K562 (cell line): ENCODE measurements around the gene STK32C.
A peak's percentile ranks its signal among the peaks of the same experiment; 100 is the strongest.

ENCODE experiments used
- FOSL1 ChIP-seq: fragments of 200-800 bp; sonication (Bioruptor generic); conservative IDR thresholded peaks from 2 replicates; pipeline ENCODE4 v1.6.1; 2016; ENCODE audit warnings: missing genetic modification characterization, missing compliant biosample characterization
- HNRNPL ChIP-seq: fragments of 200-400 bp; formaldehyde crosslinking; IDR thresholded peaks from 2 replicates; pipeline ENCODE4 v1.6.1; 2017; ENCODE audit warnings: low read depth, mild to moderate bottlenecking, low read length
- KLF13 ChIP-seq: fragments of 450-650 bp; IDR thresholded peaks from 2 replicates; pipeline ENCODE4 v1.6.1; 2016; ENCODE audit warnings: missing genetic modification characterization, low read depth, mild to moderate bottlenecking, missing compliant biosample characterization, moderate library complexity, borderline replicate concordance
- STAT6 ChIP-seq: sonication (generic); formaldehyde crosslinking; IDR thresholded peaks from 2 replicates; pipeline ENCODE4 v1.8.1; 2023; ENCODE audit warnings: mild to moderate bottlenecking, missing genetic modification reagents
- ZNF197 ChIP-seq: fragments of 200-800 bp; sonication (Bioruptor generic); IDR thresholded peaks from 2 replicates; pipeline ENCODE4 v1.6.1; 2016; ENCODE audit warnings: low read depth, missing genetic modification characterization, missing compliant biosample characterization
- ZNF507 ChIP-seq: conservative IDR thresholded peaks from 2 replicates; pipeline ENCODE4 v1.6.1; 2017; ENCODE audit warnings: missing genetic modification characterization, missing compliant biosample characterization
- TF ChIP-seq, protein P1 (sequence below): fragments of 450-650 bp; IDR thresholded peaks from 2 replicates; pipeline ENCODE4 v1.6.1; 2018; ENCODE audit not compliant: partially characterized antibody
- TF ChIP-seq, protein P2 (sequence below), 3 experiments: IDR thresholded peaks in 2 of 3; conservative IDR thresholded peaks in 1 of 3; 2 replicates each; pipeline ENCODE4 v1.5.1; 2011 to 2012; ENCODE audit warnings: low read length in 3 of 3, mild to moderate bottlenecking in 3 of 3, control low read depth in 2 of 3, improper control_type of control experiment in 1 of 3, inconsistent platforms in 1 of 3, low read depth in 1 of 3, mixed read lengths in 1 of 3, moderate library complexity in 1 of 3; ENCODE audit not compliant: insufficient read depth in 2 of 3
- TF ChIP-seq, protein P3 (sequence below): fragments of 250-450 bp; sonication (Bioruptor Pico); IDR thresholded peaks from 2 replicates; pipeline ENCODE4 v1.5.0; 2021; ENCODE audit warnings: mild to moderate bottlenecking, moderate library complexity

- TF ChIP-seq STAT6, result no peak
- TF ChIP-seq, protein P1, sequence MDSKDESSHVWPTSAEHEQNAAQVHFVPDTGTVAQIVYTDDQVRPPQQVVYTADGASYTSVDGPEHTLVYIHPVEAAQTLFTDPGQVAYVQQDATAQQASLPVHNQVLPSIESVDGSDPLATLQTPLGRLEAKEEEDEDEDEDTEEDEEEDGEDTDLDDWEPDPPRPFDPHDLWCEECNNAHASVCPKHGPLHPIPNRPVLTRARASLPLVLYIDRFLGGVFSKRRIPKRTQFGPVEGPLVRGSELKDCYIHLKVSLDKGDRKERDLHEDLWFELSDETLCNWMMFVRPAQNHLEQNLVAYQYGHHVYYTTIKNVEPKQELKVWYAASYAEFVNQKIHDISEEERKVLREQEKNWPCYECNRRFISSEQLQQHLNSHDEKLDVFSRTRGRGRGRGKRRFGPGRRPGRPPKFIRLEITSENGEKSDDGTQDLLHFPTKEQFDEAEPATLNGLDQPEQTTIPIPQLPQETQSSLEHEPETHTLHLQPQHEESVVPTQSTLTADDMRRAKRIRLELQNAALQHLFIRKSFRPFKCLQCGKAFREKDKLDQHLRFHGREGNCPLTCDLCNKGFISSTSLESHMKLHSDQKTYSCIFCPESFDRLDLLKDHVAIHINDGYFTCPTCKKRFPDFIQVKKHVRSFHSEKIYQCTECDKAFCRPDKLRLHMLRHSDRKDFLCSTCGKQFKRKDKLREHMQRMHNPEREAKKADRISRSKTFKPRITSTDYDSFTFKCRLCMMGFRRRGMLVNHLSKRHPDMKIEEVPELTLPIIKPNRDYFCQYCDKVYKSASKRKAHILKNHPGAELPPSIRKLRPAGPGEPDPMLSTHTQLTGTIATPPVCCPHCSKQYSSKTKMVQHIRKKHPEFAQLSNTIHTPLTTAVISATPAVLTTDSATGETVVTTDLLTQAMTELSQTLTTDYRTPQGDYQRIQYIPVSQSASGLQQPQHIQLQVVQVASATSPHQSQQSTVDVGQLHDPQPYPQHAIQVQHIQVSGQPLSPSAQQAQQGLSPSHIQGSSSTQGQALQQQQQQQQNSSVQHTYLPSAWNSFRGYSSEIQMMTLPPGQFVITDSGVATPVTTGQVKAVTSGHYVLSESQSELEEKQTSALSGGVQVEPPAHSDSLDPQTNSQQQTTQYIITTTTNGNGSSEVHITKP, result no peak
- no peak for TF ChIP-seq FOSL1 (tag)
- TF ChIP-seq, protein P2, sequence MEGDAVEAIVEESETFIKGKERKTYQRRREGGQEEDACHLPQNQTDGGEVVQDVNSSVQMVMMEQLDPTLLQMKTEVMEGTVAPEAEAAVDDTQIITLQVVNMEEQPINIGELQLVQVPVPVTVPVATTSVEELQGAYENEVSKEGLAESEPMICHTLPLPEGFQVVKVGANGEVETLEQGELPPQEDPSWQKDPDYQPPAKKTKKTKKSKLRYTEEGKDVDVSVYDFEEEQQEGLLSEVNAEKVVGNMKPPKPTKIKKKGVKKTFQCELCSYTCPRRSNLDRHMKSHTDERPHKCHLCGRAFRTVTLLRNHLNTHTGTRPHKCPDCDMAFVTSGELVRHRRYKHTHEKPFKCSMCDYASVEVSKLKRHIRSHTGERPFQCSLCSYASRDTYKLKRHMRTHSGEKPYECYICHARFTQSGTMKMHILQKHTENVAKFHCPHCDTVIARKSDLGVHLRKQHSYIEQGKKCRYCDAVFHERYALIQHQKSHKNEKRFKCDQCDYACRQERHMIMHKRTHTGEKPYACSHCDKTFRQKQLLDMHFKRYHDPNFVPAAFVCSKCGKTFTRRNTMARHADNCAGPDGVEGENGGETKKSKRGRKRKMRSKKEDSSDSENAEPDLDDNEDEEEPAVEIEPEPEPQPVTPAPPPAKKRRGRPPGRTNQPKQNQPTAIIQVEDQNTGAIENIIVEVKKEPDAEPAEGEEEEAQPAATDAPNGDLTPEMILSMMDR (IDR thresholded peaks at IDR 0.05 in 2 of 3, conservative IDR thresholded peaks at IDR 0.05 in 1 of 3; ENCODE audit: insufficient read depth in 2 of 3, low read depth in 1 of 3, low read length in 3 of 3), result peak; percentile 91 to 100 (median 99)
- TF ChIP-seq, protein P3, sequence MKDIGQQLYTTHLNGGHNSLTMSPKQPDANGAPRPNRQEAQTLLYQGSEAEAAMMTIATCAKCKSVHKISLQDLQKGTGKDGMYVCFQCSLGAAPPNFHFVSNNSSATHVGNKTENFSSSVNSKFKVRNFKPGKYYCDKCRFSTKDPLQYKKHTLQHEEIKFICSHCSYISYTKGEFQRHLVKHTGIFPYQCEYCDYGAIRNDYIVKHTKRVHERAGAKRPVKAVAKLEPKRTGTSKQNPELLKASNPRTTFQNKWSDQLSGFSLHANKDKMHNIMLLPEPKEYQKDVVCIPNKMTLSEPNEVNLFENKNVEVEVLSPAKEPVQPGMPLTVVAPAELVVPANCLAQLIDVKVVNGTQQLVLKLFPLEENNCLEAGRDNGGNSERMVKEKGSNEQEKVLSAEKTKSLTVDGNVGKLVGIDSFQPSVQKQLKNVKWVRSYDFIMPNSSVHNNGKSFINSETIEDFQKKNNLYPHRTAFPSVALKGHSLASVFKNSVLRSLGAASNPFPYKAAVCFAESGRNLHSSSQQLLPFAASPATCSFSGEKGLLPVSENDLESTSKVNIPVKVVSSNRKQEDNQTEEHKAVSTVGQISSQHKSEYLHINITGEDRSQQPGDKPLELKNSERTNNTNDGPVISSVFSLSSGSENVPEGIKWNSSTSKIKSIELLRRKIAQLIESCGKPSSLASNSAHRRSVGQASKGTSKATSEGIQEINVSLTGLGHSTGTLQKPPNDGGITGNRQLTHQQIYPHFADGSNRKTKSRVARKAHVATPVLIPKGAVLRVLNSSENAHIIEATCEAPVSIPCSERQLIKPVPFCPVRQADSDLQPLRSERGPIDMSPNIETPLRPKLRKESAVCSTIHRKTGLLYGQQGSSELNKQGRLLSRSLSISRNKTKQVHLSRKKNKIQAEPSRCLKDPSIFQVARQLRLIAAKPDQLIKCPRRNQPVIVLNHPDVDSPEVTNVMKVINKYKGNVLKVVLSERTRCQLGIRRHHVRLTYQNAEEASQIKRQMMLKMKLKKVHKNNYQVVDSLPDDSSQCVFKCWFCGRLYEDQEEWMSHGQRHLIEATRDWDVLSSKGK (CRISPR knock-in tag), result no peak
- no peak for TF ChIP-seq ZNF197 (CRISPR knock-in tag)
- no peak for TF ChIP-seq ZNF507 (tag)
- no peak for TF ChIP-seq KLF13
- TF ChIP-seq HNRNPL, result no peak
Observed at GRCh38 chr10:132223156-132223590, 84.6 kb downstream of the STK32C start.
